Mucosa of stomach (tissue), 1 donor: ENCODE results near the gene KCNG2.

Experiments
- H3K27me3 ChIP-seq: one replicate; pipeline ENCODE4 v1.7.0; 2013; ENCODE audit warnings: mild to moderate bottlenecking, low read length; ENCODE audit not compliant: control insufficient read depth, insufficient read depth
- H3K36me3 ChIP-seq: one replicate; pipeline ENCODE4 v1.7.0; 2013; ENCODE audit warnings: low read length; ENCODE audit not compliant: control insufficient read depth, insufficient read depth
- H3K4me1 ChIP-seq: one replicate; pipeline ENCODE4 v1.7.0; 2013; ENCODE audit warnings: mild to moderate bottlenecking, low read length; ENCODE audit not compliant: control insufficient read depth, insufficient read depth
- H3K4me3 ChIP-seq: one replicate; pipeline ENCODE4 v1.7.0; 2013; ENCODE audit warnings: low read length
- H3K9ac ChIP-seq: one replicate; pipeline ENCODE4 v1.7.0; 2013; ENCODE audit warnings: mild to moderate bottlenecking, low read length, moderate library complexity
- H3K9me3 ChIP-seq: one replicate; pipeline ENCODE4 v1.7.0; 2013; ENCODE audit warnings: mild to moderate bottlenecking, low read length, moderate library complexity; ENCODE audit not compliant: control insufficient read depth
- donor health status: Pancreatic carcinoma.

The KCNG2 gene

GRCh38 chr18:79923896-79924585, 126.3 kb downstream of the KCNG2 start:
- Histone ChIP-seq H3K9ac (no peak overlapping the region), H3K4me1 (no peaks in the 10 kb centered on the region), H3K4me3 (no peak overlapping the region), H3K27me3 (no peaks in the 10 kb centered on the region), H3K36me3 (peaks cover 8% of the 10 kb centered on the region), H3K9me3 (peaks cover 2% of the 10 kb centered on the region)

- H3K36me3 ChIP-seq = peaks cover 13% of the 10 kb centered on the region
- peaks cover 5% of the 10 kb centered on the region for H3K9me3 ChIP-seq
- no peaks in the 10 kb centered on the region for H3K4me1 ChIP-seq
- no peaks in the 10 kb centered on the region for H3K27me3 ChIP-seq
- H3K9ac ChIP-seq = no peak overlapping the region
- no peak overlapping the region for H3K4me3 ChIP-seq
Measured at GRCh38 chr18:79924814-79925731, 127.3 kb downstream of the KCNG2 start.

GRCh38 chr18:79926306-79926705, 128.6 kb downstream of the KCNG2 start:
- H3K9ac ChIP-seq = no peak overlapping the region
- peaks cover 5% of the 10 kb centered on the region for H3K9me3 ChIP-seq
- peaks cover 13% of the 10 kb centered on the region for H3K36me3 ChIP-seq
- no peaks in the 10 kb centered on the region for H3K27me3 ChIP-seq
- H3K4me1 ChIP-seq = no peaks in the 10 kb centered on the region
- H3K4me3 ChIP-seq = no peak overlapping the region

GRCh38 chr18:79926715-79927606, 129.2 kb downstream of the KCNG2 start:
- Histone ChIP-seq H3K9ac (no peak overlapping the region), H3K36me3 (peaks cover 13% of the 10 kb centered on the region), H3K4me3 (no peak overlapping the region), H3K27me3 (no peaks in the 10 kb centered on the region), H3K4me1 (no peaks in the 10 kb centered on the region), H3K9me3 (peaks cover 5% of the 10 kb centered on the region)

- no peaks in the 10 kb centered on the region for H3K4me1 ChIP-seq
- H3K9ac ChIP-seq = no peak overlapping the region
- peaks cover 5% of the 10 kb centered on the region for H3K9me3 ChIP-seq
- H3K4me3 ChIP-seq = no peak overlapping the region
- H3K36me3 ChIP-seq = peaks cover 13% of the 10 kb centered on the region
- no peaks in the 10 kb centered on the region for H3K27me3 ChIP-seq
Measured at GRCh38 chr18:79927607-79928562, 130.1 kb downstream of the KCNG2 start.

GRCh38 chr18:79928563-79928960, 130.8 kb downstream of the KCNG2 start:
- peaks cover 13% of the 10 kb centered on the region for H3K36me3 ChIP-seq
- H3K9me3 ChIP-seq = peaks cover 5% of the 10 kb centered on the region

GRCh38 chr18:79930020-79930642, 132.4 kb downstream of the KCNG2 start:
- Histone ChIP-seq H3K36me3 (peaks cover 13% of the 10 kb centered on the region), H3K9me3 (peaks cover 5% of the 10 kb centered on the region), H3K9ac (no peak overlapping the region), H3K4me3 (no peak overlapping the region), H3K4me1 (peaks cover 8% of the 10 kb centered on the region), H3K27me3 (no peaks in the 10 kb centered on the region)

More at GRCh38 chr18:79928563-79928960, 130.8 kb downstream of the KCNG2 start:
- no peaks in the 10 kb centered on the region for H3K27me3 ChIP-seq
- H3K4me3 ChIP-seq = no peak overlapping the region
- no peaks in the 10 kb centered on the region for H3K4me1 ChIP-seq
- no peak overlapping the region for H3K9ac ChIP-seq

- H3K4me1 ChIP-seq = peaks cover 12% of the 10 kb centered on the region
- H3K27me3 ChIP-seq = no peaks in the 10 kb centered on the region
- no peak overlapping the region for H3K4me3 ChIP-seq
- peaks cover 5% of the 10 kb centered on the region for H3K9me3 ChIP-seq
- peaks cover 13% of the 10 kb centered on the region for H3K36me3 ChIP-seq
- H3K9ac ChIP-seq = no peak overlapping the region
Measured at GRCh38 chr18:79931475-79931874, 133.7 kb downstream of the KCNG2 start.

- H3K9ac ChIP-seq = no peak overlapping the region
- H3K27me3 ChIP-seq = no peaks in the 10 kb centered on the region
- H3K36me3 ChIP-seq = peaks cover 12% of the 10 kb centered on the region
- H3K4me3 ChIP-seq = no peak overlapping the region
- H3K9me3 ChIP-seq = peaks cover 5% of the 10 kb centered on the region
- H3K4me1 ChIP-seq = peaks cover 12% of the 10 kb centered on the region
Measured at GRCh38 chr18:79932907-79933306, 135.2 kb downstream of the KCNG2 start.

GRCh38 chr18:79933765-79934164, 136.0 kb downstream of the KCNG2 start:
- Histone ChIP-seq H3K4me3 (no peak overlapping the region), H3K9ac (no peak overlapping the region), H3K4me1 (peaks cover 12% of the 10 kb centered on the region), H3K9me3 (peaks cover 5% of the 10 kb centered on the region), H3K36me3 (peaks cover 7% of the 10 kb centered on the region), H3K27me3 (no peaks in the 10 kb centered on the region)
